K562 (cell line): Measurements from ENCODE around the gene TXNRD2. TPM values are rescaled to one million over a fixed set of nuclear protein-coding genes. Genes with fewer than 3 reads are reported as not detected.

Source experiments
- ARID2 ChIP-seq: fragments of 450-650 bp; IDR thresholded peaks from 2 replicates; pipeline ENCODE4 v1.6.1; 2017; ENCODE audit warnings: antibody characterized with exemption, mild to moderate bottlenecking
- ATF1 ChIP-seq, 2 experiments: fragments of 450-650 bp in 1 of 2; IDR thresholded peaks; 2 replicates each; pipeline ENCODE4 v1.6.1; 2016; ENCODE audit warnings: missing compliant biosample characterization in 1 of 2, missing genetic modification characterization in 1 of 2
- BMI1 ChIP-seq: fragments of 150-350 bp; IDR thresholded peaks from 2 replicates; pipeline ENCODE4 v1.6.1; 2014; ENCODE audit warnings: low read length
- CBFA2T3 ChIP-seq: fragments of 450-650 bp; IDR thresholded peaks from 2 replicates; pipeline ENCODE4 v1.6.1; 2017
- CBX1 ChIP-seq: sonication (generic); IDR thresholded peaks from 2 replicates; pipeline ENCODE4 v1.6.1; 2016; ENCODE audit warnings: antibody characterized with exemption, low read depth, mild to moderate bottlenecking
- CREB1 ChIP-seq, 2 experiments: sonication (generic) in 1 of 2; formaldehyde crosslinking in 1 of 2; IDR thresholded peaks; 2 replicates each; pipeline versions ENCODE4 v1.6.1 to v1.8.0; 2012 to 2022; ENCODE audit warnings: inconsistent platforms in 1 of 2, mild to moderate bottlenecking in 1 of 2, missing genetic modification reagents in 1 of 2, moderate library complexity in 1 of 2
- ERF ChIP-seq: fragments of 450-650 bp; formaldehyde crosslinking; IDR thresholded peaks from 2 replicates; pipeline ENCODE4 v1.4.0; 2020; ENCODE audit warnings: mild to moderate bottlenecking, mixed read lengths
- GATAD2B ChIP-seq: fragments of 450-650 bp; IDR thresholded peaks from 2 replicates; pipeline ENCODE4 v1.6.1; 2017; ENCODE audit warnings: mild to moderate bottlenecking, borderline replicate concordance
- HMGXB4 ChIP-seq: sonication (generic); formaldehyde crosslinking; IDR thresholded peaks from 2 replicates; pipeline ENCODE4 v1.8.1; 2023; ENCODE audit warnings: mild to moderate bottlenecking, missing genetic modification reagents
- HSF4 ChIP-seq: fragments of 250-450 bp; sonication (Bioruptor Pico); IDR thresholded peaks from 2 replicates; pipeline ENCODE4 v2.1.2; 2022; ENCODE audit warnings: mild to moderate bottlenecking, moderate library complexity, borderline replicate concordance
- KLF13 ChIP-seq: fragments of 450-650 bp; IDR thresholded peaks from 2 replicates; pipeline ENCODE4 v1.6.1; 2016; ENCODE audit warnings: missing genetic modification characterization, low read depth, mild to moderate bottlenecking, missing compliant biosample characterization, moderate library complexity, borderline replicate concordance
- MAFK ChIP-seq: IDR thresholded peaks from 2 replicates; pipeline ENCODE4 v1.6.1; 2011; ENCODE audit warnings: low read length, improper control_type of control experiment
- MAZ ChIP-seq, 2 experiments: fragments of 450-650 bp in 1 of 2; sonication (generic) in 1 of 2; formaldehyde crosslinking; IDR thresholded peaks in 1 of 2; conservative IDR thresholded peaks in 1 of 2; 2 replicates each; pipeline versions ENCODE4 v1.4.0 to v1.5.0; 2020; ENCODE audit warnings: mild to moderate bottlenecking in 1 of 2, missing genetic modification reagents in 1 of 2
- NEUROD1 ChIP-seq: fragments of 150-350 bp; IDR thresholded peaks from 2 replicates; pipeline ENCODE4 v1.6.1; 2014; ENCODE audit warnings: borderline replicate concordance, low read length, low read depth; ENCODE audit not compliant: partially characterized antibody
- NFIC ChIP-seq: fragments of 450-650 bp; IDR thresholded peaks from 2 replicates; pipeline ENCODE4 v1.6.1; 2017; ENCODE audit warnings: mild to moderate bottlenecking, inconsistent platforms
- NR1H2 ChIP-seq: sonication (generic); formaldehyde crosslinking; IDR thresholded peaks from 2 replicates; pipeline ENCODE4 v1.4.0; 2020; ENCODE audit warnings: mild to moderate bottlenecking, missing genetic modification reagents
- PHF8 ChIP-seq: fragments of 200-600 bp; sonication (generic); IDR thresholded peaks from 2 replicates; pipeline ENCODE4 v1.6.1; 2012; ENCODE audit warnings: mixed run types, mild to moderate bottlenecking, inconsistent platforms, low read length, moderate library complexity, borderline replicate concordance
- PHTF2 ChIP-seq: fragments of 250-450 bp; sonication (Bioruptor Pico); IDR thresholded peaks from 2 replicates; pipeline ENCODE4 v1.5.0; 2021; ENCODE audit warnings: mild to moderate bottlenecking
- POLR3A ChIP-seq: IDR thresholded peaks from 2 replicates; pipeline ENCODE4 v1.6.1; 2011; ENCODE audit warnings: borderline replicate concordance, mild to moderate bottlenecking, moderate library complexity; ENCODE audit not compliant: insufficient read length, insufficient read depth; ENCODE audit errors: extremely low read depth
- PPARD ChIP-seq: fragments of 250-450 bp; sonication (Bioruptor Pico); IDR thresholded peaks from 2 replicates; pipeline ENCODE4 v1.8.0; 2022; ENCODE audit warnings: inconsistent platforms, mild to moderate bottlenecking, moderate library complexity
- RHOXF2B ChIP-seq: fragments of 250-450 bp; sonication (Bioruptor Pico); conservative IDR thresholded peaks from 2 replicates; pipeline ENCODE4 v1.5.1; 2021
- TRIM25 ChIP-seq: fragments of 450-650 bp; IDR thresholded peaks from 2 replicates; pipeline ENCODE4 v1.7.0; 2016; ENCODE audit warnings: borderline replicate concordance
- XRCC4 ChIP-seq: IDR thresholded peaks from one replicate; pipeline ENCODE4 v1.6.1; 2011; ENCODE audit not compliant: insufficient read depth, insufficient read length; ENCODE audit errors: extremely low read depth
- ZBTB7A ChIP-seq: IDR thresholded peaks from 2 replicates; pipeline ENCODE4 v1.6.1; 2011; ENCODE audit warnings: low read depth, mild to moderate bottlenecking, low read length, moderate library complexity, borderline replicate concordance; ENCODE audit not compliant: control insufficient read depth
- ZNF408 ChIP-seq: fragments of 250-450 bp; sonication (Bioruptor Pico); IDR thresholded peaks from 2 replicates; pipeline ENCODE4 v1.4.0; 2020; ENCODE audit warnings: low read depth, mild to moderate bottlenecking, moderate library complexity
- ZNF507 ChIP-seq: conservative IDR thresholded peaks from 2 replicates; pipeline ENCODE4 v1.6.1; 2017; ENCODE audit warnings: missing genetic modification characterization, missing compliant biosample characterization
- polyA plus RNA-seq, 8 experiments: library from polyadenylated mRNA; depleted of rRNA in 4 of 8; stranded (reverse) in 5 of 8; unstranded in 3 of 8; fragments of >200 nt; fragmentation: Nextera tagmentation in 2 of 8; fragmentation: Illumina TruSeq in 1 of 8; extraction: Ambion mirVana in 2 of 8; extraction: Trizol in 1 of 8; gene quantifications; 2 replicates each; pipeline versions ENCODE4 v1.2.1 to v1.2.3, GENCODE V29; 2011 to 2014; ENCODE audit warnings: inconsistent platforms in 1 of 8, missing spikeins in 1 of 8
- total RNA-seq, 7 experiments: library from RNA; depleted of rRNA in 6 of 7; stranded (reverse); fragments of >200 nt in 6 of 7; fragmentation: Illumina TruSeq in 2 of 7; extraction: Trizol in 2 of 7; gene quantifications; 2 replicates each; pipeline versions ENCODE4 v1.2.1 to v1.2.3, GENCODE V29; 2011 to 2021; ENCODE audit warnings: low replicate concordance in 1 of 7

Gene TXNRD2
- total and polyA plus RNA-seq, 9 of the 15 experiments (the other 6 are each of a cell fraction or from before 2014, with no cell fraction given): 3.3 to 80.2 (median 49.4) TPM

GRCh38 chr22:19875531-19876313, 65.9 kb downstream of the TXNRD2 start (continued):
- no peak for TF ChIP-seq ZNF408 (CRISPR knock-in tag)
- no peak; the same call in 1 of the 2 replicates for TF ChIP-seq ATF1 (CRISPR knock-in tag; IDR thresholded peaks at IDR 0.05)
- peak; percentile 67 for TF ChIP-seq ATF1 (tag; IDR thresholded peaks at IDR 0.05)
- TF ChIP-seq CBX1: 0 out of 2 replicates have a peak, but pooled peaks have one; percentile 46
- no peak for TF ChIP-seq KLF13 (tag)
- TF ChIP-seq CREB1 (IDR thresholded peaks at IDR 0.05): peak; percentile 77
- no peak for TF ChIP-seq CREB1 (CRISPR knock-in tag; IDR thresholded peaks at IDR 0.05)
- TF ChIP-seq MAFK: no peak
- peak; percentile 22 for TF ChIP-seq NFIC
- TF ChIP-seq HMGXB4 (CRISPR knock-in tag): no peak
- no peak for TF ChIP-seq HSF4 (CRISPR knock-in tag)
- no peak for TF ChIP-seq BMI1
- 0 out of 4 replicates have a peak, but pooled peaks of 1 of the 2 experiments have one; percentile 39 for TF ChIP-seq MAZ (CRISPR knock-in tag; conservative IDR thresholded peaks at IDR 0.05 in 1 of 2, IDR thresholded peaks at IDR 0.05 in 1 of 2)
- TF ChIP-seq ZNF507 (tag): no peak
- TF ChIP-seq ARID2: no peak
- TF ChIP-seq CBFA2T3: 0 out of 2 replicates have a peak, but pooled peaks have one; percentile 10
- peak; percentile 83; the same call in 1 of the 2 replicates for TF ChIP-seq ZBTB7A
- TF ChIP-seq XRCC4: no peak
- no peak for TF ChIP-seq TRIM25
- TF ChIP-seq PPARD (CRISPR knock-in tag): no peak
- no peak for TF ChIP-seq PHTF2 (CRISPR knock-in tag)
- TF ChIP-seq ERF (CRISPR knock-in tag): no peak
- TF ChIP-seq NR1H2 (CRISPR knock-in tag): no peak
- no peak for TF ChIP-seq GATAD2B
- TF ChIP-seq PHF8: no peak
- no peak for TF ChIP-seq POLR3A
- TF ChIP-seq RHOXF2B (CRISPR knock-in tag): no peak
- no peak for TF ChIP-seq NEUROD1
